Measurements from ENCODE around the gene RALGAPB.
"Not testable (repeated sequence)": the region's sequence is repeated elsewhere in the genome, so short reads cannot be mapped to it uniquely, and the experiment has no call there.

RALGAPB gene

GRCh38 chr20:38447251-38447661 lies 25.4 kb upstream of the RALGAPB start:
- no peak for DNase-seq (ENCODE audit: low spot score)

GRCh38 chr20:38447931-38448675 lies 24.5 kb upstream of the RALGAPB start:
- peak; percentile 45 for DNase-seq (ENCODE audit: low spot score)

GRCh38 chr20:38449046-38449445 lies 23.6 kb upstream of the RALGAPB start:
- DNase-seq (ENCODE audit: low spot score): no peak

GRCh38 chr20:38450412-38450975 lies 22.1 kb upstream of the RALGAPB start:
- no peak for DNase-seq (ENCODE audit: low spot score)

GRCh38 chr20:38452880-38453624 lies 19.6 kb upstream of the RALGAPB start:
- DNase-seq (ENCODE audit: low spot score): no peak

GRCh38 chr20:38453941-38454340 lies 18.7 kb upstream of the RALGAPB start:
- DNase-seq (ENCODE audit: low spot score): no peak

GRCh38 chr20:38454556-38455473 lies 17.8 kb upstream of the RALGAPB start:
- DNase-seq (ENCODE audit: low spot score): no peak

- DNase-seq (ENCODE audit: low spot score): no peak
Observed at GRCh38 chr20:38458314-38458713, 14.3 kb upstream of the RALGAPB start.

- peak; percentile 57 for DNase-seq (ENCODE audit: low spot score)
Observed at GRCh38 chr20:38460040-38460623, 12.5 kb upstream of the RALGAPB start.

GRCh38 chr20:38460631-38461030 lies 12.0 kb upstream of the RALGAPB start:
- DNase-seq (ENCODE audit: low spot score): not testable (repeated sequence)

GRCh38 chr20:38461167-38461566 lies 11.5 kb upstream of the RALGAPB start:
- DNase-seq (ENCODE audit: low spot score): not testable (repeated sequence)

GRCh38 chr20:38461569-38461968 lies 11.1 kb upstream of the RALGAPB start:
- not testable (repeated sequence) for DNase-seq (ENCODE audit: low spot score)

GRCh38 chr20:38466171-38466570 lies 6.5 kb upstream of the RALGAPB start:
- DNase-seq (ENCODE audit: low spot score): no peak

- DNase-seq (ENCODE audit: low spot score): no peak
Observed at GRCh38 chr20:38466983-38467382, 5.7 kb upstream of the RALGAPB start.

GRCh38 chr20:38471245-38471644 lies 1.4 kb upstream of the RALGAPB start:
- DNase-seq (ENCODE audit: low spot score): no peak

- DNase-seq (ENCODE audit: low spot score): no peak
Observed at GRCh38 chr20:38471987-38472512, 593 bp upstream of the RALGAPB start.

GRCh38 chr20:38473367-38473795 lies 738 bp downstream of the RALGAPB start:
- DNase-seq (ENCODE audit: low spot score): no peak

- DNase-seq (ENCODE audit: low spot score): no peak
Observed at GRCh38 chr20:38477747-38478146, 5.1 kb downstream of the RALGAPB start.

GRCh38 chr20:38479596-38479995 lies 7.0 kb downstream of the RALGAPB start:
- no peak for DNase-seq (ENCODE audit: low spot score)

- DNase-seq (ENCODE audit: low spot score): no peak
Observed at GRCh38 chr20:38485041-38485440, 12.4 kb downstream of the RALGAPB start.

GRCh38 chr20:38489181-38489580 lies 16.5 kb downstream of the RALGAPB start:
- DNase-seq (ENCODE audit: low spot score): no peak

All from HuH-7.5 (cell line).